Umbilical cord (tissue), 2 donors: ENCODE results near the gene HDAC7. TPM values are rescaled to one million over a fixed set of nuclear protein-coding genes. Genes with fewer than 3 reads are reported as not detected.

Source experiments
- DNase-seq: peaks from one replicate; pipeline ENCODE4 v3.0.0-alpha.2; 2015; ENCODE audit warnings: low spot score
- total RNA-seq: library from RNA; depleted of rRNA; stranded (reverse); fragments of >200 nt; gene quantifications from one replicate; pipeline ENCODE4 v1.2.3, GENCODE V29; 2014; ENCODE audit warnings: low replicate concordance; ENCODE audit not compliant: insufficient read depth

HDAC7 gene
- total RNA-seq, 1 donor from 2014 or later = 23.6 TPM

- no peak for DNase-seq
Observed at GRCh38 chr12:47747596-47748506, 71.9 kb downstream of the HDAC7 start.

- no peak for DNase-seq
Observed at GRCh38 chr12:47747126-47747525, 72.6 kb downstream of the HDAC7 start.

GRCh38 chr12:47746523-47746922 lies 73.2 kb downstream of the HDAC7 start:
- no peak for DNase-seq

- no peak for DNase-seq
Observed at GRCh38 chr12:47746073-47746472, 73.6 kb downstream of the HDAC7 start.

GRCh38 chr12:47745485-47746041 lies 74.1 kb downstream of the HDAC7 start:
- DNase-seq = no peak

GRCh38 chr12:47744778-47745436 lies 74.8 kb downstream of the HDAC7 start:
- no peak for DNase-seq

GRCh38 chr12:47744005-47744651 lies 75.6 kb downstream of the HDAC7 start:
- peak; percentile 51 for DNase-seq

GRCh38 chr12:47743311-47743860 lies 76.3 kb downstream of the HDAC7 start:
- DNase-seq = no peak

GRCh38 chr12:47742253-47742825 lies 77.4 kb downstream of the HDAC7 start:
- no peak for DNase-seq

GRCh38 chr12:47741340-47741703 lies 78.4 kb downstream of the HDAC7 start:
- peak; percentile 34 for DNase-seq

GRCh38 chr12:47740606-47741339 lies 78.9 kb downstream of the HDAC7 start:
- DNase-seq = no peak

- DNase-seq = no peak
Observed at GRCh38 chr12:47739979-47740378, 79.7 kb downstream of the HDAC7 start.

- no peak for DNase-seq
Observed at GRCh38 chr12:47739297-47739696, 80.4 kb downstream of the HDAC7 start.

- DNase-seq = no peak
Observed at GRCh38 chr12:47737936-47738594, 81.6 kb downstream of the HDAC7 start.

GRCh38 chr12:47736877-47737676 lies 82.6 kb downstream of the HDAC7 start:
- peak; percentile 76 for DNase-seq

- no peak for DNase-seq
Observed at GRCh38 chr12:47736216-47736615, 83.5 kb downstream of the HDAC7 start.

GRCh38 chr12:47735649-47736048 lies 84.1 kb downstream of the HDAC7 start:
- no peak for DNase-seq

- peak; percentile 47 for DNase-seq
Observed at GRCh38 chr12:47734725-47735480, 84.8 kb downstream of the HDAC7 start.

- no peak for DNase-seq
Observed at GRCh38 chr12:47733142-47733541, 86.6 kb downstream of the HDAC7 start.
